ENCODE measurements around the gene NCSTN.
A peak's percentile ranks its signal among the peaks of the same experiment; 100 is the strongest.

NCSTN gene

DNA sequence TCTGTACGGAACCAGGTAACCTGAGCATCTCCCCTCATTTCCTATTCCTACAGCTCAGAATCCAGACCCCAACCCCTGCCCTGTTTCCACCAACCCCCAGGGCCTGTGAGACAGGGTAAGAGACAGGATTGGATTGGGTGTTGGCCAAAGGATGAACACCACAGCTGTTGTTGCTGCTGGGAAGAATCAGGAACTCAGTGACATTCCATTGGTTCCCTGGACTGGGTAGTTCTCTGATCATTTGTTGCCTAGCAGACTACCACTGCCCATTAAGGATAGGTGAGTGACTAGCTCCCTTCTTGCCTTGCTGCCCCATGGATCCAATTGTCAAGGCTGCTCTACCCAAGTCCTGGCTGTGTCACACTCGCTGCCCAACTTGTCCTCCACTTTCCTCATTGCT, 10.0 kb downstream of the NCSTN start:
- no peaks in the 10 kb centered on the region for H3K27me3 ChIP-seq (ENCODE audit: low read depth, low read length)
- H3K9ac ChIP-seq (ENCODE audit: low read length), result no peak overlapping the region
- peaks cover 11% of the 10 kb centered on the region for H3K79me2 ChIP-seq (ENCODE audit: low read length)
- H4K20me1 ChIP-seq (ENCODE audit: insufficient read depth, low read length), result no peaks in the 10 kb centered on the region
- H3K4me3 ChIP-seq (ENCODE audit: low read length), result no peak overlapping the region
- peaks cover under 1% of the 10 kb centered on the region; the same call in 1 of the 2 replicates for H3K4me1 ChIP-seq (ENCODE audit: low read length)
- no peak overlapping the region for H2AFZ ChIP-seq (ENCODE audit: low read depth, low read length)
- peaks cover 96% of the 10 kb centered on the region for H3K36me3 ChIP-seq (replicated peaks; ENCODE audit: low read depth, low read length)
- H3K27ac ChIP-seq (ENCODE audit: low read length), result no peak overlapping the region
- H3K4me2 ChIP-seq (ENCODE audit: low read length), result no peak overlapping the region
- TF ChIP-seq EZH2phosphoT487 (IDR thresholded peaks at IDR 0.05; ENCODE audit: low read depth), result no peak
- TF ChIP-seq, protein P1, sequence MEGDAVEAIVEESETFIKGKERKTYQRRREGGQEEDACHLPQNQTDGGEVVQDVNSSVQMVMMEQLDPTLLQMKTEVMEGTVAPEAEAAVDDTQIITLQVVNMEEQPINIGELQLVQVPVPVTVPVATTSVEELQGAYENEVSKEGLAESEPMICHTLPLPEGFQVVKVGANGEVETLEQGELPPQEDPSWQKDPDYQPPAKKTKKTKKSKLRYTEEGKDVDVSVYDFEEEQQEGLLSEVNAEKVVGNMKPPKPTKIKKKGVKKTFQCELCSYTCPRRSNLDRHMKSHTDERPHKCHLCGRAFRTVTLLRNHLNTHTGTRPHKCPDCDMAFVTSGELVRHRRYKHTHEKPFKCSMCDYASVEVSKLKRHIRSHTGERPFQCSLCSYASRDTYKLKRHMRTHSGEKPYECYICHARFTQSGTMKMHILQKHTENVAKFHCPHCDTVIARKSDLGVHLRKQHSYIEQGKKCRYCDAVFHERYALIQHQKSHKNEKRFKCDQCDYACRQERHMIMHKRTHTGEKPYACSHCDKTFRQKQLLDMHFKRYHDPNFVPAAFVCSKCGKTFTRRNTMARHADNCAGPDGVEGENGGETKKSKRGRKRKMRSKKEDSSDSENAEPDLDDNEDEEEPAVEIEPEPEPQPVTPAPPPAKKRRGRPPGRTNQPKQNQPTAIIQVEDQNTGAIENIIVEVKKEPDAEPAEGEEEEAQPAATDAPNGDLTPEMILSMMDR (IDR thresholded peaks at IDR 0.05; ENCODE audit: low read depth, low read length), result no peak
- no peaks in the 10 kb centered on the region for H3K9me3 ChIP-seq (ENCODE audit: insufficient read depth, low read length)

DNA sequence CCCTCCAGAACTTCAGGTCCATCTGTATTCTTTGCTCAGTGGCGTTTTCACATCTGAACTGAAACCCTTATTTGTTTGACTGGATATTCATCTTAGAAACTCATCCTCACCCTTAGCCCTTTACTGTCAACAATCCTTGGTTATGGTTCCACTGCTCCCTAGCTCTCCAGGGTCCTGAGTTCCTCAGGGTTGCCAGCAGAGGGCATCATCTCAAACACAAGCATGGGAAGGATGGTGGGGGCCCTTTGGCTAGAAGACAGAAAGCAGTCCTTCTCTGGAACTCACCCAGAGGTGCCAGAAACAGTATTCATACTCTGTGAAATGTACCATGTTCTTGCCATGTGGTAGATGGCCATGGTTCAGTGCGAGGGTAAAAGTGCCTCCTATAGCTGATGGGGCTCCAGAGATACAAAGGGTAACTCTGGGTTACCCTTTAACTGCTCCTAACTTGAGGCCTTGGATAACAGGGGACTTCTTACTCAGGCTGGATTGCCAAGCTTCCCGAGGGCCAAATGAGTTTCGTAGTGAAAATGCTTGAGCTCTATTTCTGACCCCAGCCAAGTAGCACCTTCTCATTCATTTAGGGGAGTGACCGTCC, 11.3 kb downstream of the NCSTN start:
- no peaks in the 10 kb centered on the region for H3K9me3 ChIP-seq (ENCODE audit: insufficient read depth, low read length)
- peaks cover 90% of the 10 kb centered on the region for H3K36me3 ChIP-seq (replicated peaks; ENCODE audit: low read depth, low read length)
- no peak overlapping the region for H3K9ac ChIP-seq (ENCODE audit: low read length)
- H3K4me3 ChIP-seq (ENCODE audit: low read length), result no peak overlapping the region
- TF ChIP-seq, protein P1 (IDR thresholded peaks at IDR 0.05; ENCODE audit: low read depth, low read length), result peak; percentile 70
- TF ChIP-seq EZH2phosphoT487 (IDR thresholded peaks at IDR 0.05; ENCODE audit: low read depth), result no peak
- no peak overlapping the region for H3K27ac ChIP-seq (ENCODE audit: low read length)
- no peak overlapping the region for H3K4me2 ChIP-seq (ENCODE audit: low read length)
- H3K27me3 ChIP-seq (ENCODE audit: low read depth, low read length), result no peaks in the 10 kb centered on the region
- peaks cover 1% of the 10 kb centered on the region; the same call in 1 of the 2 replicates for H3K79me2 ChIP-seq (ENCODE audit: low read length)
- no peaks in the 10 kb centered on the region for H4K20me1 ChIP-seq (ENCODE audit: insufficient read depth, low read length)
- H3K4me1 ChIP-seq (ENCODE audit: low read length), result no peaks in the 10 kb centered on the region
- H2AFZ ChIP-seq (ENCODE audit: low read depth, low read length), result no peak overlapping the region

- TF ChIP-seq, protein P1 (IDR thresholded peaks at IDR 0.05; ENCODE audit: low read depth, low read length), result no peak
- no peak for TF ChIP-seq EZH2phosphoT487 (IDR thresholded peaks at IDR 0.05; ENCODE audit: low read depth)
- Histone ChIP-seq H3K4me1 (ENCODE audit: low read length) (no peaks in the 10 kb centered on the region), H3K9ac (ENCODE audit: low read length) (no peak overlapping the region), H3K36me3 (replicated peaks; ENCODE audit: low read depth, low read length) (peaks cover 88% of the 10 kb centered on the region), H3K79me2 (ENCODE audit: low read length) (no peaks in the 10 kb centered on the region), H3K4me2 (ENCODE audit: low read length) (no peak overlapping the region), H4K20me1 (ENCODE audit: insufficient read depth, low read length) (no peaks in the 10 kb centered on the region), H3K4me3 (ENCODE audit: low read length) (no peak overlapping the region), H3K27ac (ENCODE audit: low read length) (no peak overlapping the region), H3K27me3 (ENCODE audit: low read depth, low read length) (no peaks in the 10 kb centered on the region), H3K9me3 (ENCODE audit: insufficient read depth, low read length) (no peaks in the 10 kb centered on the region), H2AFZ (ENCODE audit: low read depth, low read length) (no peak overlapping the region)
Observed at GRCh38 chr1:160357286-160358002, 14.3 kb downstream of the NCSTN start.

- Histone ChIP-seq H3K9ac (ENCODE audit: low read length) (no peak overlapping the region), H3K27me3 (ENCODE audit: low read depth, low read length) (no peaks in the 10 kb centered on the region), H3K79me2 (ENCODE audit: low read length) (no peaks in the 10 kb centered on the region), H3K4me3 (ENCODE audit: low read length) (no peak overlapping the region), H3K9me3 (ENCODE audit: insufficient read depth, low read length) (no peaks in the 10 kb centered on the region), H4K20me1 (ENCODE audit: insufficient read depth, low read length) (no peaks in the 10 kb centered on the region), H3K4me2 (ENCODE audit: low read length) (no peak overlapping the region), H3K4me1 (ENCODE audit: low read length) (no peaks in the 10 kb centered on the region), H3K36me3 (replicated peaks; ENCODE audit: low read depth, low read length) (peaks cover 82% of the 10 kb centered on the region), H3K27ac (ENCODE audit: low read length) (no peak overlapping the region), H2AFZ (ENCODE audit: low read depth, low read length) (no peak overlapping the region)
- TF ChIP-seq EZH2phosphoT487 (IDR thresholded peaks at IDR 0.05; ENCODE audit: low read depth), result no peak
- TF ChIP-seq, protein P1 (IDR thresholded peaks at IDR 0.05; ENCODE audit: low read depth, low read length), result no peak
Observed at GRCh38 chr1:160358073-160358472, 14.9 kb downstream of the NCSTN start.

Data from OCI-LY3 (cell line).